Vagina (tissue), 2 donors: ENCODE measurements around the gene PPP2R2D. TPM values are rescaled to one million over a fixed set of nuclear protein-coding genes. Genes with fewer than 3 reads are reported as not detected.

ENCODE experiments used
- DNase-seq, 2 donors: peaks; one replicate each; pipeline ENCODE4 v3.0.0-alpha.2; 2017; ENCODE audit errors: extremely low spot score in 2 of 2
- H3K27ac ChIP-seq: fragments of 200-600 bp; sonication (generic); one replicate; pipeline ENCODE4 v1.5.1; 2019
- H3K27me3 ChIP-seq: fragments of 200-600 bp; sonication (generic); one replicate; pipeline ENCODE4 v1.5.1; 2019
- H3K36me3 ChIP-seq, 2 donors: fragments of 200-600 bp; sonication (generic); one replicate each; pipeline ENCODE4 v1.5.1; 2017 to 2019
- H3K4me1 ChIP-seq: fragments of 200-600 bp; sonication (generic); one replicate; pipeline ENCODE4 v1.5.1; 2019
- H3K4me3 ChIP-seq, 2 donors: fragments of 200-600 bp; sonication (generic); 1 replicate in 1 of 2; 2 replicates in 1 of 2; pipeline ENCODE4 v1.5.1; 2016 to 2019
- H3K9me3 ChIP-seq: fragments of 200-600 bp; sonication (generic); one replicate; pipeline ENCODE4 v1.5.1; 2019
- CTCF ChIP-seq, 3 experiments: fragments of 450-650 bp in 2 of 3; fragments of 200-600 bp in 1 of 3; sonication (generic) in 1 of 3; IDR thresholded peaks; one replicate each; pipeline ENCODE4 v1.5.1; 2017 to 2019; ENCODE audit warnings: antibody characterized with exemption in 3 of 3, mild to moderate bottlenecking in 2 of 3, moderate library complexity in 2 of 3
- POLR2A ChIP-seq, 2 donors: fragments of 450-650 bp; IDR thresholded peaks; one replicate each; pipeline ENCODE4 v1.6.1; 2017; ENCODE audit warnings: antibody characterized with exemption in 2 of 2, mild to moderate bottlenecking in 2 of 2, moderate library complexity in 2 of 2
- POLR2AphosphoS5 ChIP-seq, 2 donors: sonication (generic); formaldehyde crosslinking; IDR thresholded peaks; one replicate each; pipeline ENCODE4 v1.9.0; 2017; ENCODE audit warnings: antibody characterized with exemption in 2 of 2, mild to moderate bottlenecking in 2 of 2, low read depth in 1 of 2; ENCODE audit not compliant: insufficient read depth in 1 of 2
- intact Hi-C: fragments of 100-400 bp; cut with DNase I; formaldehyde crosslinking; loops from one replicate; pipeline ENCODE4 v1.15.1; 2023
- total RNA-seq: library from RNA; depleted of rRNA; stranded (reverse); fragments of >200 nt; gene quantifications from one replicate; pipeline ENCODE4 v1.2.3, GENCODE V29; 2016

PPP2R2D gene
- total RNA-seq, 1 donor from 2014 or later, result 49.4 TPM

DNA sequence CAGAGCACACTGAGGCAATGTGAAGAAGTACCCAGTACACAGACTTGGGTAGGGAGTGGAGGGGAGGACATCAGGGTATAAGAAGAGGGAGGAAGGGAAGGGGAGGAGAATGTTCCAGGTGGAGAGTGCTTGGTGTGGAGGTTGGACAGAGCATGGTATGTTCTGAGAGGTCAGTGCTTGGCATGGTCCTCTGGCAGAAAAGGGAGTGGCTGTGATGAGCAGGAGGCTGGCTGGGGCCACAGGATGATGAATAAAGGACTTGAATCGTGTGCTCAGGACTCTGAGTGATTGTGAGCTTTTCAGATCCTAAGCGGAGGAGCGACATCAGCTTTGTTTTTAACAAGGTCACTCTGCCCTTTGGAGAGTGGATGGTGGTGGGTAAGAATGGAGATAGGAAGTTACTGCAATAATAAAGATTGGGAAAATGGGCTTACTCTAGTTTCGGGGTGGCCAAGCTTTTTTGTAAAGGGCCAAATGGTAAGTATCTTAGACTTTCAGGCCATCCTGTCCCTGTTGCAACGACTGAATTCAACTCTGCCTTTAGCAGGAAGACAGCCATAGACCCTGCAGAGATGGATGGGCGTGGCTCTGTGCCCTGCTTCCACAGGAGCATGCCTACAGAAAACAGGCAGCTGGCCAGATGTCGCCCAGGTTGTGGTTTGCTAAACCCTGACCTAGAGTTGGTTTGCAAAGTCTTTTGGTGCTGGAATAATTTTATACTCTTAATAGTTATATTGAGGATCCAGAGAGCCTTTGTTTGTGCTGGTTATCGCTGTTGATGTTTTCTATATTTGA is 8.4 kb downstream of the PPP2R2D start:
- no peak overlapping the region for H3K4me3 ChIP-seq
- H3K4me1 ChIP-seq, result peaks cover 78% of the 10 kb centered on the region
- TF ChIP-seq CTCF (IDR thresholded peaks at IDR 0.05), result no peak
- TF ChIP-seq POLR2A (IDR thresholded peaks at IDR 0.05), result no peak
- TF ChIP-seq POLR2AphosphoS5 (IDR thresholded peaks at IDR 0.05; ENCODE audit: insufficient read depth in 1 of 2, low read depth in 1 of 2), result no peak
- peaks cover 0 to 5% of the 10 kb centered on the region in 2 donors for H3K36me3 ChIP-seq
- no peak overlapping the region for H3K27ac ChIP-seq
- intact Hi-C loops, result loop anchor here (10.0 kb wide), 2 partner anchors 56 to 426 kb away; partner anchors contain the start of gene LRRC27
- no peaks in the 10 kb centered on the region for H3K27me3 ChIP-seq
- no peaks in the 10 kb centered on the region for H3K9me3 ChIP-seq
- DNase-seq, result no peak

- no peak overlapping the region for H3K4me3 ChIP-seq
- no peak for DNase-seq
- H3K36me3 ChIP-seq, result peaks cover 0 to 5% of the 10 kb centered on the region in 2 donors
- no peaks in the 10 kb centered on the region for H3K9me3 ChIP-seq
- H3K27ac ChIP-seq, result no peak overlapping the region
- H3K27me3 ChIP-seq, result no peaks in the 10 kb centered on the region
- no peak for TF ChIP-seq POLR2AphosphoS5 (IDR thresholded peaks at IDR 0.05; ENCODE audit: insufficient read depth in 1 of 2, low read depth in 1 of 2)
- TF ChIP-seq CTCF (IDR thresholded peaks at IDR 0.05), result no peak
- TF ChIP-seq POLR2A (IDR thresholded peaks at IDR 0.05), result no peak
- H3K4me1 ChIP-seq, result peaks cover 75% of the 10 kb centered on the region
- intact Hi-C loops, result loop anchor here (10.0 kb wide), 2 partner anchors 55 to 425 kb away; partner anchors contain the start of gene LRRC27
Observed at GRCh38 chr10:131909929-131910328, 9.1 kb downstream of the PPP2R2D start.

DNA sequence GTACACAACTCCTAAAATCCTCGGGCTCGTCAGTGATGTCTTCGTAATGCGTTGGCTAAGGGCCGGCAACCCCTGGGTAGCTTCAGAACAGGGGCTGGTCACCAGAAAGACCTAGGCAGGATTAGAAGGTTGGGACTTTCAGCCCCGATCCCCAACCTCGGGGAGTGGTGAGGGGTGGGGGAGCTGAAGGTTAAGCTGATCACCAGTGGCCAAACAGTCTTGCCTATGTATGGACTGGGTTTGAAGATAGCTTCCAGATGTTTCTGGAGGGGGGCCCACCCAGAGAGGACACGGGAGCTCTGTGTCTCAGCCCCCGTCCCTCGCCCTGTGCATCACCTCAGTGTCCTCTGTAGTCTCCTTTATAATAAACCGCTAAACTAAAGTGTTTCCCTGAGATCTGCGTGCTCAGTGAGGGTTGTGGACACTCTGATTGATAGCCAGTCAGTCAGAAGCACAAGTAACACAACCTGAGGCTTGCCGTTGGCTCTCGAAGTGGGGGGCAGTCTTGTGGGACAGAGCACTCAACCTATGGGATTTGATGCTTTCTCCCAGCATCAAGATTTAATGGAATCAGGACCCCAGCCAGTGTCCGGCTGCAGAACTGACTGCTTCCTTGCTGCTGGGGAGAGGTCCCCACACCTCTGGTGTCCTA is 10.0 kb downstream of the PPP2R2D start:
- H3K4me1 ChIP-seq, result peaks cover 66% of the 10 kb centered on the region
- intact Hi-C loops, result no loop called here
- TF ChIP-seq CTCF (IDR thresholded peaks at IDR 0.05), result no peak
- TF ChIP-seq POLR2A (IDR thresholded peaks at IDR 0.05), result no peak
- no peak for TF ChIP-seq POLR2AphosphoS5 (IDR thresholded peaks at IDR 0.05; ENCODE audit: insufficient read depth in 1 of 2, low read depth in 1 of 2)
- H3K9me3 ChIP-seq, result no peaks in the 10 kb centered on the region
- no peak overlapping the region for H3K4me3 ChIP-seq
- DNase-seq, result no peak
- no peak overlapping the region for H3K27ac ChIP-seq
- no peaks in the 10 kb centered on the region for H3K27me3 ChIP-seq
- H3K36me3 ChIP-seq, result peaks cover 0 to 5% of the 10 kb centered on the region in 2 donors

DNA sequence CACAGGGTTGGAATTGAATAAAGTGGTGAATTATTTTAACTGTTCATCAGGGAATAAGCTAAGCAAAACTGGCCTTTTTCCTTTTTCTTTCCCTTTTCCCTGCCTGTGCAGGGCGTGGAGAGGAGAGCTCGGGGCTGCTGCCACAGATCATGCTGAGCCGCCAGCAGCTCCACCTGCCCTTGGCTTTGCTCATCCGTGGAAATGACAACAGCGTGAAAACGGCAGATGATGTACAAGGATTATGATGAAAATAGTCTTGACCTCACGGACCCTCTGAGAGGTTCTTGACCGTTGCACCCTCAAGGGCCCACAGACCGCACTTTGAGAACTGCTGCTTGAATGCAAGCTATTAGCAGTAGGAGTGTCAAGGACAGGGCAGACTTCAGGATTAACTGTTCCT is 10.6 kb downstream of the PPP2R2D start:
- no peaks in the 10 kb centered on the region for H3K9me3 ChIP-seq
- no peak overlapping the region for H3K27ac ChIP-seq
- intact Hi-C loops, result no loop called here
- H3K36me3 ChIP-seq, result peaks cover 0 to 5% of the 10 kb centered on the region in 2 donors
- H3K4me1 ChIP-seq, result peaks cover 59% of the 10 kb centered on the region
- DNase-seq, result no peak
- H3K27me3 ChIP-seq, result no peaks in the 10 kb centered on the region
- H3K4me3 ChIP-seq, result no peak overlapping the region
- TF ChIP-seq CTCF (IDR thresholded peaks at IDR 0.05) (no peak), POLR2AphosphoS5 (IDR thresholded peaks at IDR 0.05; ENCODE audit: insufficient read depth in 1 of 2, low read depth in 1 of 2) (no peak), POLR2A (IDR thresholded peaks at IDR 0.05) (no peak)
